GM12874 (cell line): Measurements from ENCODE around the gene SNX13.

Source experiments
- CTCF ChIP-seq: IDR thresholded peaks from 2 replicates; pipeline ENCODE4 v1.5.1; 2011; ENCODE audit warnings: low read depth, mild to moderate bottlenecking, control low read depth, low read length, moderate library complexity; ENCODE audit not compliant: insufficient read depth

Gene SNX13

GRCh38 chr7:17814058-17814457, 126.2 kb downstream of the SNX13 start:
- TF ChIP-seq CTCF = no peak

GRCh38 chr7:17807242-17807641, 133.1 kb downstream of the SNX13 start:
- no peak for TF ChIP-seq CTCF

- no peak for TF ChIP-seq CTCF
These were observed 133.7 kb downstream of the SNX13 start for GRCh38 chr7:17806631-17807030.

- TF ChIP-seq CTCF = no peak
These were observed 138.2 kb downstream of the SNX13 start for GRCh38 chr7:17802056-17802455.

- no peak for TF ChIP-seq CTCF
These were observed 148.0 kb downstream of the SNX13 start for GRCh38 chr7:17792075-17792936.

- no peak for TF ChIP-seq CTCF
These were observed 153.0 kb downstream of the SNX13 start for GRCh38 chr7:17787257-17787656.

- TF ChIP-seq CTCF = no peak
These were observed 153.9 kb downstream of the SNX13 start for GRCh38 chr7:17786314-17786852.
